IPS-NIHi11 (cell line): ENCODE measurements around the gene EIPR1.
A peak's percentile ranks its signal among the peaks of the same experiment; 100 is the strongest.

Experiments
- DNase-seq: peaks from one replicate; pipeline ENCODE4 v3.0.0; 2012; ENCODE audit warnings: mixed read lengths, low spot score

The EIPR1 gene

DNA sequence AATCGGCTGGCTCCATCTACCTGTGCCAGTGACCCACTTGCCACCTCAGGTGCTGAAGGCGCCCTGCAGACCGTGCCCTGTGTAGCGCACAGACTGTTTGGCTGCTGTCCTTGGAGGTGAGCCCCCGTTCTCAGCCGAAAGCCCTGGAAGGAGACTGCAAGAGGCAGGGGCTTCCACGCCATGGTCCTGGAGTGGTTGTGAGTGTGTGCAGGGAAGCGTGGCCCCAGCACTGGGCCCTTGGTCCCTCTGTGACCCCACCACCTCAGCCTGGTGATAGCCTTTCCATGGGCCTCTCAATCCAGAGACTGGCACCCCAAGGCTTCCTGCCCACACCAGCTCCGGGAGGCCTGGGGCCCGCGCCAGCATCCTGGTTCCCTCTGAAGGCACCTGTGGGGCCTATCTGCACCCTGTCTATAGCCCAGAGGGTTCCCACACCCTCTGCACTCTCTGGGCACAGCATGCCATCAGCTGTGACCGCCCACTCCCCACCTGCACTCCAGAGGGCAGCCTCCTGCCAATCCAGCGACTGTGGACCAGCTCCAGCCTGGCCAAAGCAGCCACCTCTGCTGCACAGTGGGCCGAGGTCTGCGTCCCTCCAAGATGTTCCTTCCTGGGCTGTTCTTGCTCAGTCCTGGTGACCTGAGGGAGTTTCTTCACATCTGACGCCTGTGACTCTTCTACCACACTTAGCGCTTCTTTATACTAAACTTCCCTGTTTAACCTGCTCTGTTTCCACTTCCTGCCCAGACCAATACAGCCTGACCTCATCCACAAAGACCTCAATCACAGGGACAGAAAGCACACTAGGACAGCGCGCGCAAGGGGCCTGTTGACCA lies 109.5 kb downstream of the EIPR1 start:
- DNase-seq, result no peak

DNA sequence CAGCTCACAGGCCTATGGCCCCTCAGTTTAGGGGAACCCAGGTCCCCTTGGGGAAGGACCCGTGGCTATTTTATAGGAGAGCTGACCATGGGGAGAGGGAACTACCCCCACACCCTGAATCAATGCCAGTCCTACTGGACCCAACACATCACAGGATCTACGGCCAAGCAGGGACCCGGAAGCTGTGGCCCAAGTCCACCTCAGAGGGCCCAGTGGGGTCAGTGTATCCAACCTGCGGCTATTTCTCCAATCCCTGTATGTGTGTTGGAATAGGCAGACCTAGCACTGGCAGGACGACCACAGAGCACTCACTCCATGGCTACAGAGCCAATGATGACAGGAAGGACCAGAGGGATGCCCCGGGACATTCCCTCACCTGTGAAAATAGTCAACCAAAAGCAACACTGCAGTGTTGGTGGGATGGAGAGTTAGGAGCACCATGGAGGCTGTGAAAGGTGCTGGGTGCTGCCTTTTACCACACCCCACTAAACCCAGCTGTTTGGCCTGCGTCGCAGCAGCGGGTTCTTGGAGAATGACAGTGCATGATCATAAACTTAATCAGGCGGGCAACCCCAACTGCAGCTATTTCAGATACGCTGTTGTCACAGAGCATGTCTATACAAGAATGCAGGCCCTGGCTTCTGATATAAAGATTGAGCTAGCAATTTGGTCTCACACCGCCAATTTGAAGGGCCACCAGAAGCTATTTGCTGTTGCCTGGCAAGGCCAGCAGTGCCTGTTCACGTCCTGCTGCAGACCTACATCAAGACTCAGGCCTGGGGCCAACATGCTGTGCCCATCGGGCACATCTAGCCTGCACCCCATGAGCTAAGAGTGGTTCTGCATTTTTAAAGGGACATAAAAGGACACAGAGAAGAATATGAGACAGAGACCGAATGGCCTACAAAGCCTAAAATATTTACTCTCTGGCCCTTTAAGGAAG lies 110.4 kb downstream of the EIPR1 start:
- DNase-seq, result no peak

DNA sequence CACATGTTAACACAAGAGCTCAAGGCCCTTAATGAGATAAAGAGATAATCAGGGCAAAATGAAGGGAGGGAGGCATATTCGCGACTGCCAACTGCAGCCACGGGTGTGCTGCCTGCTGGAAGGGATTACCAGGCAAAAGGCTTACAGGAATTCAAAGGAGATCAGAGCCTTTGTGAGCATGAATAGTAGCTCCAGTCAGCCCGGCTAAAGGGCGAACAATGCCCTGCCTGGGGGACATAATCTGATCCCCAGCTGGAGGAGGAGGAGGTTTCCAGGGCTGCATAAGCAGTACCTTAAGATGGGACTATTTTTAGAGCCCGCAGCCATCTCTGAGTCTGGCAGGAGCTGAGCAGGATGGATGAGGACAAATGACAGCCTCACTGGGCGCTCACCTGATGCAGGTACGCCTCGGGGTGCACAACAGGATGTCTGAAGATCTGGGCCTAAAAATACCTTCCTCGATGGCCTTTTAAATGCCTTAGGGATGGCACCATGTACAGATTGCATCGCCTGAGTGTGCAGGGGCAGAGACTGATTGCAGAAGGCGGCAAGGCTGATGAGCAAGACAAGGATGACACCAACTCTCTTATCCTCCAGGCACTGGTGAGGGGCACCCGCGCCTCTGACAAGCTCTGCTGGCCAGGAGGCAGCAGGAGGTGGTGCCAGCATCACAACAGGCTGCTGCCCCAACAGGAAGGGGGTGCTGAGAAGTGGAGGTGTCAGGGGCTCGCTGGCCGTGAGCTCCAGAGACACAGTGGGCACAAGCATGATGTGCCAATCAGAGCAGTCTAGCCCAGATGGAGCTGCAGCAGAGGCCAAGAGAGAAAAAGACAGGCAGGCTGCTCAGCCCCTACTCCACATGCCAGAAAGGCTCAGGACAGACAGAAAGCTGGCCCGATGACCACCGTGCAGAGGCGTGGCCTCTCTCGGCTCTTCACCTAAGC lies 111.4 kb downstream of the EIPR1 start:
- peak; percentile 85 for DNase-seq

DNA sequence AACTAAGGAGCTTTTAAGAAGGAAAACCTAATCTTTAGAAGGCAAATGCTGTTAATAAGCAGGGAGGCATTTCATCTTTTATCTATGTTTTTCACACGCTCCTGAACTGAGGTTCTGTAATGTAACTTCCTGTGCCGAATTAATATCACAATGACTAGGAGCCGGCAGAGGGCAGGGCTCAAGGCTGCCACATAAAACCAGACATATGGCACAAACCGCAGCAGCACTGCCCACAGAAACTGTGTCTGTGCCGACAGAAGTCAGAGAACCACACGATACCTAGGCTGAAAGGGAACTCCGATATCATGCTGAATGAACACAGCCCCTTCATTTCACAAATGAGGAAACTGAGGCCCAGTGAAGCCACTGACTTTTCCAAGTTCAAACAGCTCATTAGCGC lies 112.1 kb downstream of the EIPR1 start:
- DNase-seq, result no peak

DNA sequence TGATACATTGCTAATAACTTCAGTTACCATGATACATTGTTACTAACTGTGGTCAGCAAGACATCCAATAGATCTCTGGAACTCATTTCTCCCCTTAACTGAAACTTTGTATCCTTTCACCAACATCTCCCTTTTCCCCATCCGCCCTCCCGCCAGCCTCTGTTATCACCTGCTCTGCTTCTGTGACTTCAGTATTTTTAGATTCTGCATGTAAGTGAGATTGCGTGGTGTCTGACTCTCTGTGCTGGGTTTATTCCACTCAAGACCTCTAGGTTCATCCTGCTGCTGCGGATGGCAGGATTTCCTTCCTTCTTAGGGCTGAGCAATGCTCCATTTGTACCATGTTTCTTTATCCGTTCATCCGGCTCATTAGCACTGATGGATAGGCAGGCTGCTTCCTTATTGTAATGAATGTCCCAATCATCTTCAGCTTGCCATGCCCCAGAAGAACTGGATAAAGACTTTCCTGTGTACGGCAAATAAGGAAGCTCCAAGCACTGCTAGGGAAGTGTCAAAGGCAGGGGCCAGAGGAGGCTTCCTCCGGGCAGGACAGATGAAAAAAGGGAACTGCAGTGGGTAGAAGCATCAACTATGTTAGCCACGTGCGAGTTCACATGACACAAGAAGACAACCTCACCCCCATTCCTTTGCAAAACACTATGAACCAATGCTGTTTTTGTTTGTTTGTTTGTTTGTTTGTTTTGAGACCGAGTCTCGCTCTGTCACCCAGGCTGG lies 113.4 kb downstream of the EIPR1 start:
- no peak for DNase-seq

DNA sequence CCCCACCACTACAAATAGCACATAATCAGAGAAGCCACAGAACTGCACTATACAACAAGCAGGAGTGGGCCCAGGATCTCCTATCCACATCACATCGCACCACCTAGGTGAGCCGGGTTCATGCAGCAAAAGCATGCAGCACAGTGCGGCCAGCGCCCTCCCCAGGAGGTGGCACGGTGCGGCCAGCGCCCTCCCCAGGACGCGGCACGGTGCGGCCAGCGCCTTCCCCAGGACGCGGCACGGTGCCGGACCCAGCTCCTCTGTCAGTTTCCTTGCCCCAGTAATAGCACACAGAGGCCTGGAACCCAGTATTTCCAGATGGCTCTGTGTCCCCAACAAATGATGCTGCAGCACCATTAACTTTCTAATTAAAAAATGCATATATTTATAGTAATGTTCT lies 114.1 kb downstream of the EIPR1 start:
- no peak for DNase-seq

DNA sequence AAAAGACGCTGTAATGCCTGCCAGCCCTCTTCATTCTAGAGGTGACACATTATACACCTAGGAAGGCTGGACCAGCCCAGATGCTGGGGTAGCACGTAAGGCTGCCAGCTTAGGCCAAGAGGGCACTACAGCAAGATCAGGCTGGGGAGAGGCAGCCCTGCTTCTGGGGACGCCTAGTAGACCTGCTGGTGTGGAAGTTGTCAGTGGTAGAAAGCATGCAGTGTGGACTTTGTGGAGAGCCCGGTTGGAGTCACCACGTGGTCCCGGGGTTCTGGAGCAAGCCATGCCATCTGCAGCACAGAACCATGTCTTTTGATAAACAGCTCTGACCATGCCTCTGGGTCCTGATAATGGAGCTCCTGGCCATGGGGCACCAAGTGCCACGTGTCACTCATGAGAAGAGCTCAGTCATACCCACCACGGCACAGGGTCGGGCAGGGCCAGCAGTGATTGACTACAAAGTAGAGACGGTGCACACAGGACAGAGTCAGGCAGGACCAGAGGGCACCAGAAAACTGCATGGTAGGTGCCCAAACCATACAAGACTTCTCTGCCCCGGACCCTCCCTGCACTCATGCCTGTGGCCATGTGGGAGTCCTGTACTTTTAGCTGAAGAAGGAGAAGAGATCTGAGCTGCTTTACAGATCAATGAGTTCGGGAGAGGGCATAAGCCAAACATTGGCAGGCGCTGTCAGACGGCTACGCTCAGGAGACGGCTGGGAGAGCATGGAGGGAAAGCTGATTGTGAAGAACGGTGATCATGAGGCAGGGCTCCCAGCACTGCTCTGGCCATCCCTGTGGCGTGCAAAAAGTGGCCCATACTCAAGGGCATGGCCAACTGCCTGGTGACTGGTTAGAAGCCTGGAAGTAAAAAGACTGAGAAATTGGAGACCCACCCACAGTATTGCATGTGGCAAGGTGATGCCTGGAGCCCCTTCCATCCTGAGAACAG lies 114.9 kb downstream of the EIPR1 start:
- no peak for DNase-seq

DNA sequence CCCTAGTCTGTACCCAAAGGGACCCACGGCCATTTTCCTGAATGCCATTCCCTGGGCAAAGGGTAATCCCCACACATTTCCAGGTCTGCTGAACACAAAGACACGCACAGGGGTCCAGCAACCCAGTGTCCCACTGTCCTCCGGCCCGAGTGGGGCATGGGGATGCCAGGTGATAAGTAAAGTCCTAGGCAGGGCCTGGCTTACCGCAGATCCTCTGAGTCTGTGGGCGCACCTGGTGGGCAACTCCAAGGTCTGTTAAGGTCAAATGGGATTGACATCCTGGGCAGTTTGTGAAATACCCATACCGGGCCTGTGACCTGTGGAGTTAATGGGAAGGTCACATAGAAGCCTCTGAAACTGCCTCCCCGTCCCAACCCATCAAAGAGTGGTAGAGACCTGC lies 116.1 kb downstream of the EIPR1 start:
- no peak for DNase-seq

DNA sequence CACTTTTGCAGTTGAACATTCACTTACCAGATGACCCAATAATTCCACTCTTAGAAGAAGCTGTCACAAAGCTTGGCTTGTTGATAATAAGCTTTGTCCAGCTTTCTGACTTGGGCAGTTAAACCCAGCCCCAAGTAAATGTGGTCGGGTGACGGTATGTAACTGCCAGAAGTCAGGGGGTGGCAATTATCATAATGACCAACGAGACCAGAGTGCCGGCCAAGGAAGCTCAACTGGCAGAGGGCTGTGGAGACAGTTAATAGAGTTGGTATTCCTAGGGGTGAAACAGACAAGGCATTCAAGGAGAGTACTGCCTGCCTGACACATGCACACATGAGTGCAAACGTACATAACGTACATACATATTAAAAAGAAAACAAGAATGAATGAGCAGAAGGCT lies 116.7 kb downstream of the EIPR1 start:
- DNase-seq, result no peak

DNA sequence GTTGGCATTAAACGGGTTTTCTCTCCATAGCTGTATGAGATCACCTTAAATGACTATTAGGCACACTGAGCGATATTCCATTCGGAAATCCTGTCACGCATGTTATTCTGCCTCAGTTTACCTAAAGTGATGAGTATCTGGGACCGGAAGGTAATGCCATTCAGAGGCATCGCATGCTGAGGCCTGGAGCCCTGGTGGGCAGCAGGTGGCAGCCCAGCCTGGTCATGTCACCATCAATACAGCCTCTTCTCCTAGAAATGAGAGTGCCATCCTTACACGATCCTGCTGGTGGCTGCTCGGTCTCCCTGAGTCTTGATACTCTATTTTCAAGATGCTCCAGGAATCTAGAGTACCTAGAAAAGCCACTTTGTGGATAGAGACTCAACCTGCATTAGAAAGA lies 119.8 kb downstream of the EIPR1 start:
- DNase-seq, result no peak

DNA sequence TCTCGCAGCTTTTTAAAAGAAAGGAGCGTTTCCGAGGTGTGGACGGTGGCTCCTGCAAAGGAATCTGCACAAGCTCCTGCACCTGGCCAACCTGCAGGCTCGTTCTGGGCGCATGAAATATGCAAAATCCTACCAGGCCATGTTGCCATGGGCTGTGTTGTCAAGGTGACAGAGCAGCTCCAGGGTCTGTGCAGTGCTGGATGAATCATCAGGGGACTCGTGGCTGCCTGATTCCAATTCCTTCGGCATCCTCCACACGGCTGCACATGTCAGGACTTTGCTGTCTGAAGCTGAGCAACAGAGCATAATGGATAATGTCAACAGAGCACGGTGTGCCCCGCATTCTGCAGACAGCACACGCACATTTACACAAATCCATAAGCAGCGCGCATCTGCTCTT lies 120.5 kb downstream of the EIPR1 start:
- DNase-seq, result no peak

DNA sequence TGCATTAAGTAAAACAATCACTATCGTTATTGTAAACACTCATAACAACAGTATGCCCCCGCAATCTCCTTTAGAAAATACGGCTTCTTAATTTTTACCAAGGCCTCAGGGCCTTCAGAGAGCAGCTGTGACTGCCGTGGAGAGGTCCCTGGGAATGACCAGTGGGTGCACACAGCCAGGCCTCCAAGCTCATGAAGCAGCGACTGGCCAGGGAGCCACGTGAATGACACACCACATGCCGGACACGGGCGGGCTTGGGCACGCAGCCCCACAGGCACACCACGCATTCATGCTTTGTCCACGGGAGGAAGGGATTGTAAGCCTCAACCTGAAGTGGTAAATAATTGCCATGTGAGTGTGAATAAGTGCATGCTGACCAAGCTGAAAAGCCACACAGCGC lies 121.0 kb downstream of the EIPR1 start:
- DNase-seq, result no peak

DNA sequence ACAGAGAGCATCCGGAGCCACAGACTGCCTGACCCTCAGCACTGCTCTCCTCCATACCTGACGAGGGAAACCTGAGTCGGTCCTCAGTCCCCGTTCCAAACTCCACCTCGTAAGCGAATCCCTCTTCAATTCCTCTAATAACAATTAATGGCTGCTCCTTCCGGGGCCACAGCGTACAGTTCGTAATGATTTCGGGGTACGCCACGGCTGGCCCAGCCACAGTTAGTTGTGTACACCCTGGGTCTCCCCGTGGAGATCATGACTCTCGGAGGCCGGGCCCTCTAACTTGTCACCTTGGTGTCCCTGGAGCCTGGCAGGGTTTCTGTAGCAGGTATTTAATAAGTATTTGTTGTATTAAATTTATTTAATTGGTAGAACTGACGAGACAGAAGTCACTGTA lies 121.5 kb downstream of the EIPR1 start:
- DNase-seq, result no peak

DNA sequence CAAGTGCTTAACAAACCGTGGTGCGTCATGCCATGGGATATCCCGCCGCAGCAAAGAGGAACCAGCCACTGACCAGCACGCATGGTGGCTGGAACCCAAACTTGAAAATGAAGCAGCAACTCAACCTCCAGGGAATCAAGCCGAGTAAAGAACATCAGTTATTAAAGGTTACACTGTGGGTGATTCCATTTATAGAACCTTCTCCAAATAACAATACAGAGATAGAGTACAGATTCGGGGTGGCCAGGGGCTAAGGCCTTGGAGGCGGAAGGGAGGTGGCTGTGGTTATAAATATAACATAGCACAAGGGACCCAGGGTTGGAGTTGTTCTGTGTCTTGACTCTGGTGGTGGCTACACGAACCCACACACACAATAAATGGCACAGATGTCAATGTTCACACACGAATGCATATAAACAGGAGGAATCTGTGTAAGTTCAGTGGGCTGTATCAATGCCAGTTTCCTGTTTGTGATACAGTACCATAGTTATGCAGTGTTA lies 123.1 kb downstream of the EIPR1 start:
- no peak for DNase-seq

DNA sequence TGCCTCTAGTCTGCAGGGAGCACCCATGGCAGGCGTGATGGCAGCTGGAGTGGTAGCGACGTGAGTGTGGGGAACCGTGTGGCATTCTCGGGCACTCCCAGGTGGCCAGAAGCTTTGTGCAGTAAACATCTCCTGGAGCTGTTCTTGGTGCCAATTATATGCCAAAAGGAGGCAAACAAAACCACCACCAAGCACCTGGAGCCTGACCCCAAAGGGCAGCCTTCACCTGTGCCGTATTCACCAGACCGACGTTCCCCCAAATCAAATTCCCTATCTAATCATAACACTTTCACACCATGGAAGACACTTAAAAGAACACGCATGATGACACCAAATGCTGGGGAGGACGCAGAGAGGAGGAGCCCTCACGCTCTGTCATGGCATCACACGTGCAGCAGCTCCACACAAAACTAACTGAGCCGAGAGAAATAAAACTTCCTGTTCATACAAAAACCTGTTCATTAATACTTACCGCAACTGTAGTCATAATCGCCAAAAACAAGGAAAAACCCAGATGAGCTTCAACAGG lies 123.6 kb downstream of the EIPR1 start:
- DNase-seq, result no peak

DNA sequence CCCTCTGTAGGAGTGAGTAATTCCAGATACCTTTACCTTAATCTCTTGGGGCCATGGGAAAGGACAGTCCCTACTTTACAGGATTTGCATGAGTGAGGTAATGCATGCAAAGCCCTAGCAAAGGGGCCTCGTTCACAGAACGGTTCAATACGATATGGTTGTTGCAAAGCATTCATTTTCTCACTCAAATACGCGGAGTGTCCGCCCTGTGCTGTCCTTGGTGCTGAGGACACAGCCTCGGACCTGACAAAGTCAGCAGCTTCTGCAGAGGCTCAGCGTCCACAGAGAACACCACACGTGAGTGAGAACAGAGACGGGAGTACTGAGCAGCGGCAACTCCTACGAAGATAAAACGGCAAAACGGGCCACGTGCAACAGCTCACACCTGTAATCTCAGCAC lies 125.7 kb downstream of the EIPR1 start:
- DNase-seq, result peak; percentile 39

DNA sequence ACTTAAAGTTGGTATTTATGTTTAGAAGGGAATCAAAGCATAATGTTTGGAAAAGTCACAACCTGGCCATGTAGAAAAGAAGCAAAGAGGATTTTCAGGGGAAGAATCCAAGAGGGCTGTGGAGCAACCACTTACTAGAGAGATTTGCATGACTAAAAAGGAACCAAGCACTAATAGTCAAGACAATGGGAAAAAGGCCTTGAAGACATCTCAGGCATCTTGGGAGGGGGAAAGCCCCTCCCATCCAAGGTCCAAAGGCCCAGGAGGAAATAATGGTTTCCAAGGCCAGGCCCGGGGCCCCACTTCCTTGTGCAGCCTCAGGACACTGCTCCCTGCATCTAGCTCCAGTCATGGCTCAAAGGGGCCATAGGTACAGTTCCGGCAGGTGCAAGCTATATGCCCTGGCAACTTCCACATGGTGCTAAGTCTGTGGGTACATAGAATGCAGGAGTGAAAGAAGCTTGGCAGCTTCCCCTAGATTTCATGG lies 128.1 kb downstream of the EIPR1 start:
- DNase-seq, result peak; percentile 37

DNA sequence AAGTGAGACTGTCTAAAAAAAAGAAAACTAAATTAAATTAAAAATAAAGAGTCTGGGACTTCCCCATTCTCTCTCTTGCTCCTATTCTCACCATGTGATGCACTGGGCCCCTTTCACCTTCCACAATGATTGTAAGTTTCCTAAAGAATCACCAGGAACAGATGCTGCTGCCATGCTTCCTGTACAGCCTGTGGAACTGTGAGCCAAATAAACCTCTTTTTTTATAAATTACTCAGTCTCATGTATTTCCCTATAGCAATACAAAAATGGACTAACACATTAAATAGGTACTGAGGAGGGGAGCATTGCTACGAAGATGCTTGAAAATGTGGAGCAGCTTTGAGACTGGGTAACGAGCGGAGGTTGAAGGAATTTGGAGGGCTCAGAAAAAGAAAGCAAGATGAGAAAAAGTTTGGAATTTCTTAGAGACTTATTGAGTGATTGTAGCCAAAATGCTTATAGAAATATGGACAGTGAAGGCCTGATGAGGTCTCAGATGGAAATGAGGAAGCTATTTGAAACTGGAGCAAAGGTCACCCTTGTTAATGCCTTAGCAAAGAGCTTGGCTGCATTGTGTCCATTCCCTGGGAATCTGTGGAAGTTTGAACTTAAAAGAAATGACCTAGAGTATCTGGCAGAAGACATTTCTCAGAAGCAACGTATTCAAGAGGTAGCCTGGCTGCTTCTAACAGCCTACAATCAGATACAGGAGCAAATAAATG lies 128.7 kb downstream of the EIPR1 start:
- no peak for DNase-seq
